HepG2 (cell line): ENCODE measurements around the gene CPE. TPM values are rescaled to one million over a fixed set of nuclear protein-coding genes. Genes with fewer than 3 reads are reported as not detected.
A peak's percentile ranks its signal among the peaks of the same experiment; 100 is the strongest.

Source experiments
- HNF4G ChIP-seq, 2 experiments: sonication (generic) in 1 of 2; formaldehyde crosslinking in 1 of 2; IDR thresholded peaks; 2 replicates each; pipeline versions ENCODE4 v1.4.0 to v1.6.1; 2011 to 2020; ENCODE audit warnings: borderline replicate concordance in 2 of 2, low read depth in 2 of 2, mild to moderate bottlenecking in 2 of 2, low read length in 1 of 2, missing genetic modification reagents in 1 of 2, moderate library complexity in 1 of 2
- HNRNPL ChIP-seq: fragments of 200-400 bp; formaldehyde crosslinking; IDR thresholded peaks from 2 replicates; pipeline ENCODE4 v1.6.1; 2017; ENCODE audit warnings: mild to moderate bottlenecking, low read depth, low read length
- HOMEZ ChIP-seq: IDR thresholded peaks from 2 replicates; pipeline ENCODE4 v1.6.1; 2016; ENCODE audit warnings: low read depth
- NFKB2 ChIP-seq: sonication (generic); formaldehyde crosslinking; IDR thresholded peaks from 2 replicates; pipeline ENCODE4 v1.4.0; 2020; ENCODE audit warnings: missing genetic modification reagents, borderline replicate concordance
- NONO ChIP-seq, 2 experiments: fragments of 450-650 bp in 1 of 2; sonication (generic) in 1 of 2; formaldehyde crosslinking in 1 of 2; IDR thresholded peaks in 1 of 2; conservative IDR thresholded peaks in 1 of 2; 2 replicates each; pipeline versions ENCODE4 v1.6.1 to v1.8.0; 2017 to 2022; ENCODE audit warnings: mild to moderate bottlenecking in 1 of 2, missing genetic modification reagents in 1 of 2, moderate library complexity in 1 of 2
- POLR2G ChIP-seq: fragments of 200-400 bp; formaldehyde crosslinking; IDR thresholded peaks from 2 replicates; pipeline ENCODE4 v1.6.1; 2018; ENCODE audit warnings: mild to moderate bottlenecking, low read depth, low read length, moderate library complexity
- PRPF4 ChIP-seq: fragments of 200-400 bp; formaldehyde crosslinking; IDR thresholded peaks from 2 replicates; pipeline ENCODE4 v1.6.1; 2016; ENCODE audit warnings: low read length, low read depth; ENCODE audit not compliant: poor library complexity, severe bottlenecking
- RARA ChIP-seq: IDR thresholded peaks from 2 replicates; pipeline ENCODE4 v1.6.1; 2016; ENCODE audit warnings: missing genetic modification reagents, missing compliant biosample characterization
- SMC3 ChIP-seq: IDR thresholded peaks from 2 replicates; pipeline ENCODE4 v1.6.1; 2011; ENCODE audit warnings: low read length, improper control_type of control experiment
- STAG1 ChIP-seq: sonication (generic); formaldehyde crosslinking; IDR thresholded peaks from 2 replicates; pipeline ENCODE4 v1.4.0; 2020; ENCODE audit warnings: missing genetic modification reagents
- TFAP4 ChIP-seq: sonication (generic); IDR thresholded peaks from 2 replicates; pipeline ENCODE4 v1.6.1; 2016; ENCODE audit warnings: low read depth, borderline replicate concordance
- XRCC5 ChIP-seq: fragments of 200-400 bp; formaldehyde crosslinking; optimal IDR thresholded peaks from 2 replicates; pipeline ENCODE3; 2017; ENCODE audit warnings: mild to moderate bottlenecking, low read length
- ZBTB33 ChIP-seq: sonication (generic); formaldehyde crosslinking; IDR thresholded peaks from 2 replicates; pipeline ENCODE4 v1.4.0; 2020; ENCODE audit warnings: missing genetic modification reagents
- ZFP62 ChIP-seq: sonication (generic); formaldehyde crosslinking; IDR thresholded peaks from 2 replicates; pipeline ENCODE4 v1.4.0; 2020; ENCODE audit warnings: missing genetic modification reagents
- ZNF143 ChIP-seq: sonication (generic); formaldehyde crosslinking; IDR thresholded peaks from 2 replicates; pipeline ENCODE4 v1.4.0; 2020; ENCODE audit warnings: missing genetic modification reagents
- ZNF230 ChIP-seq: sonication (generic); formaldehyde crosslinking; IDR thresholded peaks from 2 replicates; pipeline ENCODE4 v1.4.0; 2020; ENCODE audit warnings: mild to moderate bottlenecking, missing genetic modification reagents
- ZNF598 ChIP-seq: sonication (generic); formaldehyde crosslinking; IDR thresholded peaks from 2 replicates; pipeline ENCODE4 v1.5.1; 2020; ENCODE audit warnings: mild to moderate bottlenecking, missing genetic modification reagents, borderline replicate concordance
- ZNF609 ChIP-seq: sonication (generic); formaldehyde crosslinking; IDR thresholded peaks from 2 replicates; pipeline ENCODE4 v1.4.0; 2020; ENCODE audit warnings: mild to moderate bottlenecking, missing genetic modification reagents, borderline replicate concordance
- polyA plus RNA-seq, 8 experiments: library from polyadenylated mRNA; depleted of rRNA in 3 of 8; stranded (reverse) in 7 of 8; unstranded in 1 of 8; fragments of >200 nt; fragmentation: Illumina TruSeq in 4 of 8; extraction: Trizol in 4 of 8; gene quantifications; 2 replicates each; pipeline versions ENCODE4 v1.2.1 to v1.2.3, GENCODE V29; 2011 to 2016; ENCODE audit warnings: low read depth in 4 of 8, missing spikeins in 1 of 8, mixed read lengths in 1 of 8; ENCODE audit not compliant: insufficient read depth in 1 of 8
- total RNA-seq, 5 experiments: library from RNA; depleted of rRNA; stranded (reverse); fragments of >200 nt; fragmentation: Illumina TruSeq; extraction: Trizol; gene quantifications; 2 replicates each; pipeline ENCODE4 v1.2.3, GENCODE V29; 2016; ENCODE audit warnings: low read depth in 1 of 5

CPE gene
- total and polyA plus RNA-seq, 2 of the 13 experiments (the other 11 are each of a cell fraction or from before 2014, with no cell fraction given), result 268 to 852 TPM

GRCh38 chr4:165378745-165379677, at the start of gene CPE (continued):
- TF ChIP-seq POLR2G (peak; percentile 96), NONO (IDR thresholded peaks at IDR 0.05) (no peak), NONO (CRISPR knock-in tag; conservative IDR thresholded peaks at IDR 0.05) (peak; percentile 90), ZBTB33 (CRISPR knock-in tag) (peak; percentile 46; the same call in 1 of the 2 replicates), SMC3 (no peak), STAG1 (CRISPR knock-in tag) (peak; percentile 52), ZFP62 (CRISPR knock-in tag) (no peak), PRPF4 (no peak), RARA (CRISPR knock-in tag) (peak; percentile 44), HOMEZ (CRISPR knock-in tag) (peak; percentile 57), XRCC5 (peak; percentile 96), ZNF230 (CRISPR knock-in tag) (0 out of 2 replicates have a peak, but pooled peaks have one; percentile 69), ZNF143 (0 out of 2 replicates have a peak, but pooled peaks have one; percentile 23), NFKB2 (CRISPR knock-in tag) (peak; percentile 76; the same call in 1 of the 2 replicates), ZNF598 (CRISPR knock-in tag) (peak; percentile 72; the same call in 1 of the 2 replicates), HNF4G (IDR thresholded peaks at IDR 0.05; ENCODE audit: borderline replicate concordance, low read depth, low read length) (no peak), HNF4G (CRISPR knock-in tag; IDR thresholded peaks at IDR 0.05; ENCODE audit: borderline replicate concordance, low read depth) (no peak), HNRNPL (peak; percentile 74; the same call in 1 of the 2 replicates), TFAP4 (peak; percentile 57; the same call in 1 of the 2 replicates), ZNF609 (peak; percentile 65; the same call in 1 of the 2 replicates)
